SK-N-SH treated with all-trans-retinoic acid at 6 μM for 48 hours (cell line): ENCODE data around the gene MOCOS.
"Not testable (repeated sequence)": the region's sequence is repeated elsewhere in the genome, so short reads cannot be mapped to it uniquely, and the experiment has no call there.

Experiments
- ATAC-seq: fragments of 200-7000 bp; cut with Tn5 transposase; 3 replicates; pipeline ENCODE4 v1.9.1; 2020; ENCODE audit warnings: mild to moderate bottlenecking, moderate library complexity
- BACH2 ChIP-seq: fragments of 250-450 bp; sonication (Bioruptor Pico); IDR thresholded peaks from 2 replicates; pipeline ENCODE4 v1.9.0; 2021; ENCODE audit warnings: mild to moderate bottlenecking, borderline replicate concordance
- CSDC2 ChIP-seq: fragments of 250-450 bp; sonication (Bioruptor Pico); IDR thresholded peaks from 2 replicates; pipeline ENCODE4 v1.5.0; 2020; ENCODE audit warnings: mild to moderate bottlenecking, moderate library complexity
- ESRRG ChIP-seq: fragments of 250-450 bp; sonication (Bioruptor Pico); IDR thresholded peaks from 2 replicates; pipeline ENCODE4 v1.6.1; 2021; ENCODE audit warnings: mild to moderate bottlenecking
- GLIS3 ChIP-seq: fragments of 250-450 bp; sonication (Bioruptor Pico); IDR thresholded peaks from 2 replicates; pipeline ENCODE4 v1.5.0; 2020; ENCODE audit warnings: mild to moderate bottlenecking, moderate library complexity
- ISL1 ChIP-seq: fragments of 250-450 bp; sonication (Bioruptor Pico); IDR thresholded peaks from 2 replicates; pipeline ENCODE4 v2.1.2; 2022; ENCODE audit warnings: mild to moderate bottlenecking, moderate library complexity
- OSR1 ChIP-seq: fragments of 250-450 bp; sonication (Bioruptor Pico); IDR thresholded peaks from 2 replicates; pipeline ENCODE4 v1.8.0; 2022; ENCODE audit warnings: moderate library complexity, mild to moderate bottlenecking, inconsistent platforms
- PPARA ChIP-seq: fragments of 250-450 bp; sonication (Bioruptor Pico); IDR thresholded peaks from 2 replicates; pipeline ENCODE4 v1.5.0; 2020; ENCODE audit warnings: mild to moderate bottlenecking, borderline replicate concordance
- RARB ChIP-seq: fragments of 250-450 bp; sonication (Bioruptor Pico); IDR thresholded peaks from 2 replicates; pipeline ENCODE4 v1.8.0; 2021; ENCODE audit warnings: mild to moderate bottlenecking, moderate library complexity
- SNAI2 ChIP-seq: fragments of 250-450 bp; sonication (Bioruptor Pico); IDR thresholded peaks from 2 replicates; pipeline ENCODE4 v1.5.0; 2020; ENCODE audit warnings: mild to moderate bottlenecking, moderate library complexity
- TCF4 ChIP-seq: fragments of 250-450 bp; sonication (Bioruptor Pico); IDR thresholded peaks from 2 replicates; pipeline ENCODE4 v1.8.0; 2021; ENCODE audit warnings: mild to moderate bottlenecking, moderate library complexity, borderline replicate concordance
- TOX ChIP-seq: fragments of 250-450 bp; sonication (Bioruptor Pico); IDR thresholded peaks from 2 replicates; pipeline ENCODE4 v1.8.0; 2021; ENCODE audit warnings: mild to moderate bottlenecking, moderate library complexity, borderline replicate concordance
- ZC3H10 ChIP-seq: fragments of 250-450 bp; sonication (Bioruptor Pico); IDR thresholded peaks from 2 replicates; pipeline ENCODE4 v1.5.1; 2021; ENCODE audit warnings: mild to moderate bottlenecking, moderate library complexity
- ZFP3 ChIP-seq: fragments of 250-450 bp; sonication (Bioruptor Pico); IDR thresholded peaks from 2 replicates; pipeline ENCODE4 v1.5.0; 2020; ENCODE audit warnings: mild to moderate bottlenecking, moderate library complexity
- ZFP30 ChIP-seq: fragments of 450-650 bp; formaldehyde crosslinking; IDR thresholded peaks from 2 replicates; pipeline ENCODE4 v1.5.0; 2022; ENCODE audit warnings: mild to moderate bottlenecking, moderate library complexity
- ZNF565 ChIP-seq: fragments of 450-650 bp; formaldehyde crosslinking; conservative IDR thresholded peaks from 2 replicates; pipeline ENCODE4 v1.5.0; 2020; ENCODE audit warnings: low read depth, mild to moderate bottlenecking, moderate library complexity
- ZNF70 ChIP-seq: fragments of 450-650 bp; formaldehyde crosslinking; IDR thresholded peaks from 2 replicates; pipeline ENCODE4 v1.5.0; 2020; ENCODE audit warnings: mild to moderate bottlenecking, moderate library complexity
- ZNF8 ChIP-seq: fragments of 450-650 bp; formaldehyde crosslinking; IDR thresholded peaks from 2 replicates; pipeline ENCODE4 v1.5.0; 2020; ENCODE audit warnings: mild to moderate bottlenecking, moderate library complexity
- TF ChIP-seq, protein P1 (sequence below): fragments of 250-450 bp; sonication (Bioruptor Pico); IDR thresholded peaks from 2 replicates; pipeline ENCODE4 v1.8.0; 2020; ENCODE audit warnings: mild to moderate bottlenecking, moderate library complexity, borderline replicate concordance
- TF ChIP-seq, protein P2 (sequence below): fragments of 250-450 bp; sonication (Bioruptor Pico); IDR thresholded peaks from 2 replicates; pipeline ENCODE4 v1.8.0; 2021; ENCODE audit warnings: low read depth, mild to moderate bottlenecking, moderate library complexity, borderline replicate concordance
- TF ChIP-seq, protein P3 (sequence below): fragments of 250-450 bp; sonication (Bioruptor Pico); IDR thresholded peaks from 2 replicates; pipeline ENCODE4 v1.5.1; 2021; ENCODE audit warnings: mild to moderate bottlenecking, moderate library complexity
- TF ChIP-seq, protein P4 (sequence below): fragments of 250-450 bp; sonication (Bioruptor Pico); IDR thresholded peaks from 2 replicates; pipeline ENCODE4 v1.5.0; 2020; ENCODE audit warnings: mild to moderate bottlenecking, moderate library complexity
- TF ChIP-seq, protein P5 (sequence below): fragments of 250-450 bp; sonication (Bioruptor Pico); IDR thresholded peaks from 2 replicates; pipeline ENCODE4 v1.5.1; 2020; ENCODE audit warnings: low read depth, mild to moderate bottlenecking, moderate library complexity

MOCOS gene

DNA sequence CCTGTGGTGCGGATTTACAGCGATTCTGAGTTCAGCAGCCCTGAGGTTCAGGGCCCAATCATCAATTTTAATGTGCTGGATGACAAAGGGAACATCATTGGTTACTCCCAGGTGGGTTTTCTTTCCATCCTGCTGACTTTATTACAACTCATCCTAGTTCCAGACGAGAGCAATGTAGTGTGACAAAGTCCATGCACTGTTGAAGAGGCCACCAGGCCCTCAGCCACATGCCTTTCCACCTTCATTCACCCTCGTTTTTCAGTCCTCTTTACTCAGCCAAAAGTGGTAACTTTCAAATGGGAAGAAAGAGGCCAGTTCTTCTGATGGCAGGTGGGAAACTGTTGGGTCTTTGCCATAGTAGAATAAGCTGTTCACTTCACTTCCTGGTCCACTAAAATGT lies 17.9 kb downstream of the MOCOS start:
- ATAC-seq: no peak
- TF ChIP-seq, protein P1, sequence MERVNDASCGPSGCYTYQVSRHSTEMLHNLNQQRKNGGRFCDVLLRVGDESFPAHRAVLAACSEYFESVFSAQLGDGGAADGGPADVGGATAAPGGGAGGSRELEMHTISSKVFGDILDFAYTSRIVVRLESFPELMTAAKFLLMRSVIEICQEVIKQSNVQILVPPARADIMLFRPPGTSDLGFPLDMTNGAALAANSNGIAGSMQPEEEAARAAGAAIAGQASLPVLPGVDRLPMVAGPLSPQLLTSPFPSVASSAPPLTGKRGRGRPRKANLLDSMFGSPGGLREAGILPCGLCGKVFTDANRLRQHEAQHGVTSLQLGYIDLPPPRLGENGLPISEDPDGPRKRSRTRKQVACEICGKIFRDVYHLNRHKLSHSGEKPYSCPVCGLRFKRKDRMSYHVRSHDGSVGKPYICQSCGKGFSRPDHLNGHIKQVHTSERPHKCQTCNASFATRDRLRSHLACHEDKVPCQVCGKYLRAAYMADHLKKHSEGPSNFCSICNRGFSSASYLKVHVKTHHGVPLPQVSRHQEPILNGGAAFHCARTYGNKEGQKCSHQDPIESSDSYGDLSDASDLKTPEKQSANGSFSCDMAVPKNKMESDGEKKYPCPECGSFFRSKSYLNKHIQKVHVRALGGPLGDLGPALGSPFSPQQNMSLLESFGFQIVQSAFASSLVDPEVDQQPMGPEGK (CRISPR knock-in tag): no peak
- TF ChIP-seq ZFP3 (CRISPR knock-in tag): no peak
- no peak for TF ChIP-seq ZC3H10 (CRISPR knock-in tag)
- no peak for TF ChIP-seq CSDC2 (CRISPR knock-in tag)
- TF ChIP-seq TOX (CRISPR knock-in tag): no peak
- TF ChIP-seq BACH2 (CRISPR knock-in tag): no peak
- TF ChIP-seq ISL1: no peak
- TF ChIP-seq SNAI2 (CRISPR knock-in tag): no peak
- no peak for TF ChIP-seq ZFP30 (CRISPR knock-in tag)
- no peak for TF ChIP-seq ZNF8
- no peak for TF ChIP-seq RARB (CRISPR knock-in tag)
- TF ChIP-seq, all 23 proteins: peak for 0

DNA sequence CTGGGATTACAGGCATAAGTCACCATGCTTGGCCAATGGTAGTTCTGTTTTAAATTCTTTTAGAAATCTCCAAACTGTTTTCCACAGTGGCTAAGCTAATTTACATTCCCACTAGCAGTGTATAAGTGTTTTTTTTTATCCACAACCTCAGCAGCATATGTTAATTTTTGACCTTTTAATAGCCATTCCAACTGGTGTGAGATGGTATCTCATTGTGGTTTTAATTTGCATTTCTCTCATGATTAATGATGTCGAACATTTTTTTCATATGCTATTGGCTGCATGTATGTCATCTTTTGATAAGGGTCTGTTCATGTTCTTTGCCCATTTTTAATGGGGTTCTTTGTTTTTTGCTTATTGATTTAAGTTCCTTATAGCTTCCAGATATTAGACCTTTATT lies 20.0 kb downstream of the MOCOS start:
- no peak for ATAC-seq
- TF ChIP-seq, protein P2, sequence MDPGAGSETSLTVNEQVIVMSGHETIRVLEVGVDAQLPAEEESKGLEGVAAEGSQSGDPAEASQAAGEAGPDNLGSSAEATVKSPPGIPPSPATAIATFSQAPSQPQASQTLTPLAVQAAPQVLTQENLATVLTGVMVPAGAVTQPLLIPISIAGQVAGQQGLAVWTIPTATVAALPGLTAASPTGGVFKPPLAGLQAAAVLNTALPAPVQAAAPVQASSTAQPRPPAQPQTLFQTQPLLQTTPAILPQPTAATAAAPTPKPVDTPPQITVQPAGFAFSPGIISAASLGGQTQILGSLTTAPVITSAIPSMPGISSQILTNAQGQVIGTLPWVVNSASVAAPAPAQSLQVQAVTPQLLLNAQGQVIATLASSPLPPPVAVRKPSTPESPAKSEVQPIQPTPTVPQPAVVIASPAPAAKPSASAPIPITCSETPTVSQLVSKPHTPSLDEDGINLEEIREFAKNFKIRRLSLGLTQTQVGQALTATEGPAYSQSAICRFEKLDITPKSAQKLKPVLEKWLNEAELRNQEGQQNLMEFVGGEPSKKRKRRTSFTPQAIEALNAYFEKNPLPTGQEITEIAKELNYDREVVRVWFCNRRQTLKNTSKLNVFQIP (CRISPR knock-in tag): no peak
- TF ChIP-seq ZFP30 (CRISPR knock-in tag) (no peak), ZNF70 (no peak), TCF4 (CRISPR knock-in tag) (no peak), ZNF565 (CRISPR knock-in tag) (no peak), ISL1 (no peak), ZNF8 (no peak), PPARA (CRISPR knock-in tag) (no peak), RARB (CRISPR knock-in tag) (no peak), OSR1 (no peak), TOX (CRISPR knock-in tag) (no peak), GLIS3 (no peak), CSDC2 (CRISPR knock-in tag) (no peak), BACH2 (CRISPR knock-in tag) (no peak)
- TF ChIP-seq, protein P3, sequence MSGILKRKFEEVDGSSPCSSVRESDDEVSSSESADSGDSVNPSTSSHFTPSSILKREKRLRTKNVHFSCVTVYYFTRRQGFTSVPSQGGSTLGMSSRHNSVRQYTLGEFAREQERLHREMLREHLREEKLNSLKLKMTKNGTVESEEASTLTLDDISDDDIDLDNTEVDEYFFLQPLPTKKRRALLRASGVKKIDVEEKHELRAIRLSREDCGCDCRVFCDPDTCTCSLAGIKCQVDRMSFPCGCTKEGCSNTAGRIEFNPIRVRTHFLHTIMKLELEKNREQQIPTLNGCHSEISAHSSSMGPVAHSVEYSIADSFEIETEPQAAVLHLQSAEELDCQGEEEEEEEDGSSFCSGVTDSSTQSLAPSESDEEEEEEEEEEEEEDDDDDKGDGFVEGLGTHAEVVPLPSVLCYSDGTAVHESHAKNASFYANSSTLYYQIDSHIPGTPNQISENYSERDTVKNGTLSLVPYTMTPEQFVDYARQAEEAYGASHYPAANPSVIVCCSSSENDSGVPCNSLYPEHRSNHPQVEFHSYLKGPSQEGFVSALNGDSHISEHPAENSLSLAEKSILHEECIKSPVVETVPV (CRISPR knock-in tag): no peak
- TF ChIP-seq, protein P4, sequence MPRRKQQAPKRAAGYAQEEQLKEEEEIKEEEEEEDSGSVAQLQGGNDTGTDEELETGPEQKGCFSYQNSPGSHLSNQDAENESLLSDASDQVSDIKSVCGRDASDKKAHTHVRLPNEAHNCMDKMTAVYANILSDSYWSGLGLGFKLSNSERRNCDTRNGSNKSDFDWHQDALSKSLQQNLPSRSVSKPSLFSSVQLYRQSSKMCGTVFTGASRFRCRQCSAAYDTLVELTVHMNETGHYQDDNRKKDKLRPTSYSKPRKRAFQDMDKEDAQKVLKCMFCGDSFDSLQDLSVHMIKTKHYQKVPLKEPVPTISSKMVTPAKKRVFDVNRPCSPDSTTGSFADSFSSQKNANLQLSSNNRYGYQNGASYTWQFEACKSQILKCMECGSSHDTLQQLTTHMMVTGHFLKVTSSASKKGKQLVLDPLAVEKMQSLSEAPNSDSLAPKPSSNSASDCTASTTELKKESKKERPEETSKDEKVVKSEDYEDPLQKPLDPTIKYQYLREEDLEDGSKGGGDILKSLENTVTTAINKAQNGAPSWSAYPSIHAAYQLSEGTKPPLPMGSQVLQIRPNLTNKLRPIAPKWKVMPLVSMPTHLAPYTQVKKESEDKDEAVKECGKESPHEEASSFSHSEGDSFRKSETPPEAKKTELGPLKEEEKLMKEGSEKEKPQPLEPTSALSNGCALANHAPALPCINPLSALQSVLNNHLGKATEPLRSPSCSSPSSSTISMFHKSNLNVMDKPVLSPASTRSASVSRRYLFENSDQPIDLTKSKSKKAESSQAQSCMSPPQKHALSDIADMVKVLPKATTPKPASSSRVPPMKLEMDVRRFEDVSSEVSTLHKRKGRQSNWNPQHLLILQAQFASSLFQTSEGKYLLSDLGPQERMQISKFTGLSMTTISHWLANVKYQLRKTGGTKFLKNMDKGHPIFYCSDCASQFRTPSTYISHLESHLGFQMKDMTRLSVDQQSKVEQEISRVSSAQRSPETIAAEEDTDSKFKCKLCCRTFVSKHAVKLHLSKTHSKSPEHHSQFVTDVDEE (CRISPR knock-in tag): no peak

DNA sequence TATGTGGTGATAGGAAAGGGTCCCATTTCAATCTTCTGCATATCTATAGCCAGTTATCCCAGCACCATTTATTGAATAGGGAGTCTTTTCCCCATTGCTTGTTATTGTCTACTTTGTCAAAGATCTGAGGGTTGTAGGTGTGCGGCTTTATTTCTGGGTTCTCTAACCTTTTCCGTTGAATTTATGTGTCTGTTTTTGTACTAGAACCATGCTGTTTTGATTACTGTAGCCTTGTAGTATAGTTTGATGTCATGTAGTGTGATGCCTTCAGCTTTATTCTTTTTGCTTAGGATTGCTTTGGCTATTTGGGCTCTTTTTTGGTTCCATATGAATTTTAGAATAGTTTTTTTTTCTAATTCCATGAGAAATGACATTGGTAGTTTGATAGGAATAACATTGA lies 20.7 kb downstream of the MOCOS start:
- not testable (repeated sequence) for ATAC-seq

DNA sequence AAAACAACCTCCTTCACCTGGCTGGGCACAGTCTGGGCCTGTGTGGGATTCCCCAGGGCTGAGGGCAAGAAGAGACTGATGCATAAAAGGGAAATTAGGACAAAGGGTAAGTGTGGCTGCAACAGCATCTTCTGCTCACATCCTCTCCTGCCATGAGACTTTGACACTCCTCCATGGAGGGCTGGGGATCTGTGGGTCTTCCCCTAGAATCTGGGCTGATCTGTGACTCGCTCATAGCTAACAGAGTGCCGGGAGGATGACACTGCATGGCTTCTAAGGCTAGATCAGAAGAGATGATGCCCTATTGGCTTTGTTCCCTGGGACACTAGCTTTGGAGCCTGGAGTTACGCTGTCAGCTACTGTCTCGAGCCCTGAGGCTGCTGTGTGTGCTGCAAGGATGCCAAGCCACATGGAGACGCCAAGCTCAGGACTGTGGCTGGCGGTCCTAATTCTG lies 24.3 kb downstream of the MOCOS start:
- TF ChIP-seq, protein P4 (CRISPR knock-in tag): no peak
- TF ChIP-seq ISL1 (no peak), ZC3H10 (CRISPR knock-in tag) (no peak), ZNF8 (no peak), SNAI2 (CRISPR knock-in tag) (no peak), CSDC2 (CRISPR knock-in tag) (no peak), TCF4 (CRISPR knock-in tag) (no peak), ZNF70 (no peak), ESRRG (CRISPR knock-in tag) (no peak), TOX (CRISPR knock-in tag) (no peak), ZFP30 (CRISPR knock-in tag) (no peak)
- TF ChIP-seq, protein P5, sequence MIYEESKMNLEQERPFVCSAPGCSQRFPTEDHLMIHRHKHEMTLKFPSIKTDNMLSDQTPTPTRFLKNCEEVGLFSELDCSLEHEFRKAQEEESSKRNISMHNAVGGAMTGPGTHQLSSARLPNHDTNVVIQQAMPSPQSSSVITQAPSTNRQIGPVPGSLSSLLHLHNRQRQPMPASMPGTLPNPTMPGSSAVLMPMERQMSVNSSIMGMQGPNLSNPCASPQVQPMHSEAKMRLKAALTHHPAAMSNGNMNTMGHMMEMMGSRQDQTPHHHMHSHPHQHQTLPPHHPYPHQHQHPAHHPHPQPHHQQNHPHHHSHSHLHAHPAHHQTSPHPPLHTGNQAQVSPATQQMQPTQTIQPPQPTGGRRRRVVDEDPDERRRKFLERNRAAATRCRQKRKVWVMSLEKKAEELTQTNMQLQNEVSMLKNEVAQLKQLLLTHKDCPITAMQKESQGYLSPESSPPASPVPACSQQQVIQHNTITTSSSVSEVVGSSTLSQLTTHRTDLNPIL (CRISPR knock-in tag): no peak
- TF ChIP-seq, protein P2 (CRISPR knock-in tag): no peak
- no peak for ATAC-seq
